ENCODE results near the gene FZD10. TPM values are rescaled to one million over a fixed set of nuclear protein-coding genes. Genes with fewer than 3 reads are reported as not detected.

The FZD10 gene
- total and polyA plus RNA-seq, 2 of the 13 experiments (the other 11 are each of a cell fraction or from before 2014, with no cell fraction given) = not detected

GRCh38 chr12:130133851-130134562 is 28.3 kb upstream of the FZD10 start:
- Histone ChIP-seq H3K27me3 (ENCODE audit: control insufficient read depth in 1 of 2, insufficient read depth in 2 of 2, low read length in 2 of 2) (peaks cover 6 to 66% of the 10 kb centered on the region in 2 experiments), H3K9me3 (ENCODE audit: low read length) (peaks cover 5% of the 10 kb centered on the region; the same call in 1 of the 2 replicates), H3K4me2 (ENCODE audit: low read depth, low read length) (no peak overlapping the region), H3K36me3 (replicated peaks in 1 of 2; ENCODE audit: control insufficient read depth in 1 of 2, insufficient read depth in 2 of 2, low read length in 2 of 2) (no peaks in the 10 kb centered on the region), H3K4me1 (ENCODE audit: insufficient read depth, low read length) (no peaks in the 10 kb centered on the region), H3K9ac (ENCODE audit: insufficient read depth, low read depth, low read length) (no peak overlapping the region), H4K20me1 (ENCODE audit: insufficient read depth, low read length) (no peaks in the 10 kb centered on the region), H3K79me2 (ENCODE audit: insufficient read depth, low read length) (no peaks in the 10 kb centered on the region), H3K4me3 (replicated peaks in 1 of 3; ENCODE audit: insufficient read depth in 1 of 3, low read depth in 2 of 3, low read length in 3 of 3) (no peak overlapping the region), H3K27ac (ENCODE audit: extremely low read length, insufficient read depth, low read length) (no peak overlapping the region), H2AFZ (ENCODE audit: low read length) (no peak overlapping the region)
- POLR2A ChIA-PET = no interaction called here
- BruUV-seq (replicated peaks) = no TSS peak
- in situ Hi-C loops (cut with HindIII; ENCODE audit: extremely low pct_ligation_motif_present, low pct_unique_long_range_greater_than_20kb) = no loop called here
- no peak for TF ChIP-seq PHB2 (IDR thresholded peaks at IDR 0.05; ENCODE audit: partially characterized antibody)
- no peak for TF ChIP-seq JUN (CRISPR knock-in tag; IDR thresholded peaks at IDR 0.05)
- no peak for TF ChIP-seq HDAC2 (CRISPR knock-in tag; IDR thresholded peaks at IDR 0.05)
- TF ChIP-seq ELF4 (CRISPR knock-in tag; IDR thresholded peaks at IDR 0.05; ENCODE audit: borderline replicate concordance) = no peak
- TF ChIP-seq SYNCRIP (IDR thresholded peaks at IDR 0.05; ENCODE audit: insufficient read depth, low read depth, low read length) = no peak
- TF ChIP-seq ZNF614 (CRISPR knock-in tag; IDR thresholded peaks at IDR 0.05; ENCODE audit: borderline replicate concordance) = no peak
- no peak for TF ChIP-seq POGK (CRISPR knock-in tag; conservative IDR thresholded peaks at IDR 0.05)
- DNase-seq (ENCODE audit: low spot score) = no peak
- no peak for FAIRE-seq
- intact Hi-C loops (cut with micrococcal nuclease; ENCODE audit: unreplicated experiment) = no loop called here
- WGBS (ENCODE audit: low lambda C conversion rate) = 26% methylated on average over 15 of the region's 26 CpGs
- CTCF ChIA-PET (ENCODE audit: low intra/inter-chr PET ratio, low total read pairs) = no interaction called here
- no peak; the same call in 2 of the 3 replicates for ATAC-seq

Data from HepG2 (cell line).